CD14-positive monocyte (primary cell): Measurements from ENCODE around the gene CCT8L2. TPM values are rescaled to one million over a fixed set of nuclear protein-coding genes. Genes with fewer than 3 reads are reported as not detected.
"Not testable (repeated sequence)": the region's sequence is repeated elsewhere in the genome, so short reads cannot be mapped to it uniquely, and the experiment has no call there.

Experiments used
- DNase-seq, 3 donors: peaks; one replicate each; pipeline ENCODE4 v3.0.0-alpha.2; 2011 to 2022
- H2AFZ ChIP-seq: 2 replicates; pipeline ENCODE4 v1.6.0; 2012; ENCODE audit warnings: mild to moderate bottlenecking, low read depth, low read length, inconsistent platforms; ENCODE audit not compliant: insufficient read depth, poor library complexity, severe bottlenecking
- H3K27ac ChIP-seq, 2 donors: 1 replicate in 1 of 2; 2 replicates in 1 of 2; pipeline ENCODE4 v1.5.1; 2012 to 2013; ENCODE audit warnings: low read length in 2 of 2, control low read depth in 1 of 2, inconsistent platforms in 1 of 2, low read depth in 1 of 2, mild to moderate bottlenecking in 1 of 2
- H3K27me3 ChIP-seq, 2 donors: one replicate each; pipeline versions ENCODE4 v1.6.0 to v1.6.1; 2011 to 2013; ENCODE audit warnings: low read length in 2 of 2; ENCODE audit not compliant: control insufficient read depth in 2 of 2, insufficient read depth in 2 of 2
- H3K36me3 ChIP-seq, 2 donors: replicated peaks in 1 of 2; 1 replicate in 1 of 2; 2 replicates in 1 of 2; pipeline versions ENCODE4 v1.5.1 to v1.6.1; 2012 to 2013; ENCODE audit warnings: low read length in 2 of 2, control low read depth in 1 of 2, inconsistent platforms in 1 of 2, mild to moderate bottlenecking in 1 of 2; ENCODE audit not compliant: insufficient read depth in 2 of 2, control insufficient read depth in 1 of 2
- H3K4me1 ChIP-seq, 2 donors: 1 replicate in 1 of 2; 2 replicates in 1 of 2; pipeline versions ENCODE4 v1.5.1 to v1.6.1; 2012 to 2013; ENCODE audit warnings: low read length in 2 of 2, control low read depth in 1 of 2, inconsistent platforms in 1 of 2, mild to moderate bottlenecking in 1 of 2, moderate library complexity in 1 of 2; ENCODE audit not compliant: insufficient read depth in 2 of 2, control insufficient read depth in 1 of 2
- H3K4me2 ChIP-seq: replicated peaks from 2 replicates; pipeline ENCODE3; 2012; ENCODE audit warnings: low read length, moderate library complexity, mild to moderate bottlenecking; ENCODE audit not compliant: poor library complexity, severe bottlenecking; ENCODE audit errors: extremely low read depth
- H3K4me3 ChIP-seq, 3 experiments: fragments of 200-600 bp in 1 of 3; sonication (generic) in 1 of 3; replicated peaks in 1 of 3; 1 replicate in 2 of 3; 2 replicates in 1 of 3; pipeline ENCODE4 v1.5.1; 2011 to 2013; ENCODE audit warnings: low read length in 3 of 3, mild to moderate bottlenecking in 3 of 3, control low read depth in 2 of 3, low read depth in 2 of 3, inconsistent platforms in 1 of 3, moderate library complexity in 1 of 3
- H3K79me2 ChIP-seq: 2 replicates; pipeline ENCODE4 v1.6.0; 2012; ENCODE audit warnings: mild to moderate bottlenecking, control low read depth, inconsistent platforms, low read length, moderate library complexity; ENCODE audit not compliant: insufficient read depth
- H3K9ac ChIP-seq: 2 replicates; pipeline ENCODE4 v1.6.0; 2017; ENCODE audit warnings: low read length, mild to moderate bottlenecking; ENCODE audit not compliant: insufficient read depth, poor library complexity, severe bottlenecking
- H3K9me3 ChIP-seq, 2 donors: replicated peaks in 1 of 2; 1 replicate in 1 of 2; 2 replicates in 1 of 2; pipeline versions ENCODE4 v1.5.1 to v1.6.1; 2012 to 2013; ENCODE audit warnings: low read length in 2 of 2, control low read depth in 1 of 2; ENCODE audit not compliant: control insufficient read depth in 1 of 2, insufficient read depth in 1 of 2
- H4K20me1 ChIP-seq: 2 replicates; pipeline ENCODE4 v1.6.0; 2012; ENCODE audit warnings: mild to moderate bottlenecking, low read length, control low read depth, moderate library complexity; ENCODE audit not compliant: insufficient read depth
- H3K27ac Mint-ChIP-seq, 7 donors: one replicate each; pipeline ENCODE4 v1.8.0; 2020; ENCODE audit warnings: mild to moderate bottlenecking in 7 of 7, mixed read lengths in 7 of 7, moderate library complexity in 6 of 7, inconsistent platforms in 2 of 7
- H3K27me3 Mint-ChIP-seq, 3 donors: one replicate each; pipeline ENCODE4 v1.8.0; 2021 to 2022; ENCODE audit warnings: low read depth in 3 of 3, mild to moderate bottlenecking in 3 of 3, mixed read lengths in 3 of 3, moderate library complexity in 3 of 3, inconsistent platforms in 1 of 3
- H3K36me3 Mint-ChIP-seq, 2 donors: one replicate each; pipeline ENCODE4 v1.8.0; 2020; ENCODE audit warnings: mixed read lengths in 2 of 2, inconsistent platforms in 1 of 2, mild to moderate bottlenecking in 1 of 2
- H3K4me1 Mint-ChIP-seq: one replicate; pipeline ENCODE4 v1.8.0; 2020; ENCODE audit warnings: mild to moderate bottlenecking, mixed read lengths
- H3K4me3 Mint-ChIP-seq, 2 donors: one replicate each; pipeline ENCODE4 v1.8.0; 2020; ENCODE audit warnings: mild to moderate bottlenecking in 2 of 2, mixed read lengths in 2 of 2, moderate library complexity in 1 of 2
- H3K9me3 Mint-ChIP-seq, 7 donors: one replicate each; pipeline ENCODE4 v1.8.0; 2020 to 2022; ENCODE audit warnings: mixed read lengths in 7 of 7, mild to moderate bottlenecking in 6 of 7, moderate library complexity in 6 of 7, inconsistent platforms in 2 of 7
- WGBS: methylation state at CpG from one replicate; pipeline ENCODE4 v1.1.5; 2013; ENCODE audit warnings: missing lambda C conversion rate; ENCODE audit not compliant: insufficient coverage; 5-methylcytosine and 5-hydroxymethylcytosine counted together
- intact Hi-C, 2 donors: fragments of 100-400 bp; cut with micrococcal nuclease; formaldehyde crosslinking; loops; one replicate each; pipeline versions ENCODE4 v1.15.0 to v1.15.1; 2023
- polyA plus RNA-seq, 3 donors: library from polyadenylated mRNA; depleted of rRNA in 1 of 3; unstranded in 2 of 3; stranded (reverse) in 1 of 3; fragments of 300-500 nt in 2 of 3; fragments of >200 nt in 1 of 3; fragmentation: Illumina TruSeq in 2 of 3; gene quantifications; 1 replicate in 2 of 3; 2 replicates in 1 of 3; pipeline ENCODE4 v1.2.3, GENCODE V29; 2012 to 2021

The CCT8L2 gene
- polyA plus RNA-seq, 3 donors: not detected

GRCh38 chr22:16560651-16561050 lies 32.0 kb downstream of the CCT8L2 start:
- DNase-seq, H3K4me3 ChIP-seq, H3K4me2 ChIP-seq, H3K27ac Mint-ChIP-seq, H3K9ac ChIP-seq, H3K4me1 Mint-ChIP-seq, H3K27ac ChIP-seq, H4K20me1 ChIP-seq, H3K36me3 Mint-ChIP-seq, H3K27me3 ChIP-seq, H3K4me1 ChIP-seq, H3K4me3 Mint-ChIP-seq, H3K79me2 ChIP-seq, H3K36me3 ChIP-seq, intact Hi-C loops, H2AFZ ChIP-seq, H3K27me3 Mint-ChIP-seq: not testable (repeated sequence)
- WGBS: 92% methylated on average over 5 of the region's 5 CpGs
- H3K9me3 Mint-ChIP-seq: peaks cover 2 to 68% (median 52%) of the 10 kb centered on the region in 7 donors
- peaks cover 21 to 67% of the 10 kb centered on the region in 2 donors for H3K9me3 ChIP-seq

- H2AFZ ChIP-seq, H3K4me3 Mint-ChIP-seq, H3K27me3 ChIP-seq, H3K27ac Mint-ChIP-seq, H3K4me1 Mint-ChIP-seq, H3K9ac ChIP-seq, H3K27ac ChIP-seq, H3K4me2 ChIP-seq, H3K4me1 ChIP-seq, H3K36me3 Mint-ChIP-seq, H3K4me3 ChIP-seq, intact Hi-C loops, DNase-seq, H4K20me1 ChIP-seq, H3K79me2 ChIP-seq, H3K27me3 Mint-ChIP-seq, H3K36me3 ChIP-seq: not testable (repeated sequence)
- 90% methylated on average over 1 of the region's 1 CpG for WGBS
- H3K9me3 ChIP-seq: peaks cover 24 to 60% of the 10 kb centered on the region in 2 donors
- peaks cover 2 to 63% (median 45%) of the 10 kb centered on the region in 7 donors for H3K9me3 Mint-ChIP-seq
Observed at GRCh38 chr22:16559996-16560395, 32.6 kb downstream of the CCT8L2 start.
